ENCODE data around the gene TPD52L2.
"Not testable (repeated sequence)": the region's sequence is repeated elsewhere in the genome, so short reads cannot be mapped to it uniquely, and the experiment has no call there.

The TPD52L2 gene

DNA sequence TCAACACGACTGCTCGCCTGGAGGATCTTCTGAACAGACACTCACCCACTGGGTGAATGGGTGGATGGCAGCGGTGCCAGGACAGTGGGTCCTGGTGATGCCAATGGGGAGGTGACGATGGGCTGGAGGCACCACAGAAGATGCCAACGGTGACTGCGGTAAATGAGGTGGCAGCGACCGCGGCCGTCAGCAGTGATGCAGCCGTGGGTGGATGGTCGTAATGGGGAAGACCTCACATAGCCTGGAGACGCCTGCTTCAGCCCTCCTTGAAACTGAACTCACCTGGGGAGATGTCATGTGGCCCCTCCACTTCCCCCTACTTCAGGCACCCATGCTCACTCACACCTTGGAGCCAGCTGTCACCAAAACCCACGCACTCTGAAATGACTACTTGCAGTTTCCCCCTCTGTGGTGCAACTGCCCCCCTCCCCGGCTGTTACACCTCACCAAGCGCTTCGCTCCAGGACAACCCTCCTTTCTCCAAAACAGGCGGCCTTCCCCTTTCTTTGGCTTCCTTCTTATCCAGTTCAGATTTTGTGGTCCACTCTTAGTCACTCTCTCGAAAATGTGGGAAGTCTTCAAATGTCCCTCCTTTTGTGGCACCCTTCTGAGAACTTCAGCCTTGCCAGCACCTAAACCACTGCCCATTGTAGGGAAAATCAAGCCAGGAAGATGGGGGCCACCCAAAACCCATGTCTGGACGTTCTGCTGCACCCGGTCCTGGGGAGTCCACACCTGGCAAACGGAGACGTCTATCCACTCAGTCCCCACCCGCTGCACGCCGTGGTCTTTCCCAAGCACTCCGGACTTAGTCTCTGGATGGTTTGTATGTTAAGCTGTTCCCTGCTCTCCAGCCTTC lies 14.2 kb upstream of the TPD52L2 start:
- H3K4me3 ChIP-seq (ENCODE audit: low read depth, low read length), result no peak overlapping the region
- DNase-seq (ENCODE audit: low read depth), result peak; percentile 50
- TF ChIP-seq MYC (IDR thresholded peaks at IDR 0.05; ENCODE audit: low read depth, low read length) (no peak), POLR2A (IDR thresholded peaks at IDR 0.05; ENCODE audit: extremely low read depth, insufficient read length) (no peak)
- TF ChIP-seq, protein P1, sequence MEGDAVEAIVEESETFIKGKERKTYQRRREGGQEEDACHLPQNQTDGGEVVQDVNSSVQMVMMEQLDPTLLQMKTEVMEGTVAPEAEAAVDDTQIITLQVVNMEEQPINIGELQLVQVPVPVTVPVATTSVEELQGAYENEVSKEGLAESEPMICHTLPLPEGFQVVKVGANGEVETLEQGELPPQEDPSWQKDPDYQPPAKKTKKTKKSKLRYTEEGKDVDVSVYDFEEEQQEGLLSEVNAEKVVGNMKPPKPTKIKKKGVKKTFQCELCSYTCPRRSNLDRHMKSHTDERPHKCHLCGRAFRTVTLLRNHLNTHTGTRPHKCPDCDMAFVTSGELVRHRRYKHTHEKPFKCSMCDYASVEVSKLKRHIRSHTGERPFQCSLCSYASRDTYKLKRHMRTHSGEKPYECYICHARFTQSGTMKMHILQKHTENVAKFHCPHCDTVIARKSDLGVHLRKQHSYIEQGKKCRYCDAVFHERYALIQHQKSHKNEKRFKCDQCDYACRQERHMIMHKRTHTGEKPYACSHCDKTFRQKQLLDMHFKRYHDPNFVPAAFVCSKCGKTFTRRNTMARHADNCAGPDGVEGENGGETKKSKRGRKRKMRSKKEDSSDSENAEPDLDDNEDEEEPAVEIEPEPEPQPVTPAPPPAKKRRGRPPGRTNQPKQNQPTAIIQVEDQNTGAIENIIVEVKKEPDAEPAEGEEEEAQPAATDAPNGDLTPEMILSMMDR (IDR thresholded peaks at IDR 0.05; ENCODE audit: low read depth, low read length), result no peak
- TF ChIP-seq, protein P2, sequence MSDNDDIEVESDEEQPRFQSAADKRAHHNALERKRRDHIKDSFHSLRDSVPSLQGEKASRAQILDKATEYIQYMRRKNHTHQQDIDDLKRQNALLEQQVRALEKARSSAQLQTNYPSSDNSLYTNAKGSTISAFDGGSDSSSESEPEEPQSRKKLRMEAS (IDR thresholded peaks at IDR 0.05; ENCODE audit: low read depth, low read length), result no peak

DNA sequence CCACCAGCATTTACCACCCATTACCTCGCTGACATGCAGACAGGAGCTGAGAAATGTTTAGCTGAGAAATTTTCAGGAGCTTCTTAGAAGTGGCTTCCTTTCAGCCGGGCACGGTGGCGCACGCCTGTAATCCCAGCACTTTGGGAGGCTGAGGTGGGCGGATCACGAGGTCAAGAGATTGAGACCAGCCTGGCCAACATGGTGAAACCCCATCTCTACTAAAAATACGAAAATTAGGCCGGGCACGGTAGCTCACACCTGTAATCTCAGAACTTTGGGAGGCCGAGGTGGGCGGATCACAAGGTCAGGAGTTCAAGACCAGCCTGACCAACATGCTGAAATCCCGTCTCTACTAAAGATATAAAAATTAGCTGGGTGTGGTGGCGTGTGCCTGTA lies 13.5 kb upstream of the TPD52L2 start:
- H3K4me3 ChIP-seq (ENCODE audit: low read depth, low read length); DNase-seq (ENCODE audit: low read depth): not testable (repeated sequence)

DNA sequence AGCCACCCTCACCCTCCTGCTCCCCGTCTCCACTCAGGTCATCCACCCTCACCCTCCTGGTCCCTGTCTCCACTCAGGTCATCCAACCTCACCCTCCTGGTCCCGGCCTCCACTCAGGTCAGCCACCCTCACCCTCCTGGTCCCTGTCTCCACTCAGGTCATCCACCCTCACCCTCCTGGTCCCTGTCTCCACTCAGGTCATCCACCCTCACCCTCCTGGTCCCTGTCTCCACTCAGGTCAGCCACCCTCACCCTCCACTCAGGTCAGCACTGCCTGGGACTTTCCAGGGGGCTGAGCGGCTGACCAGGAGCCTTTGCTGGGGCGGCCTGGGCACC lies 11.4 kb upstream of the TPD52L2 start:
- H3K4me3 ChIP-seq (ENCODE audit: low read depth, low read length); DNase-seq (ENCODE audit: low read depth): not testable (repeated sequence)

DNA sequence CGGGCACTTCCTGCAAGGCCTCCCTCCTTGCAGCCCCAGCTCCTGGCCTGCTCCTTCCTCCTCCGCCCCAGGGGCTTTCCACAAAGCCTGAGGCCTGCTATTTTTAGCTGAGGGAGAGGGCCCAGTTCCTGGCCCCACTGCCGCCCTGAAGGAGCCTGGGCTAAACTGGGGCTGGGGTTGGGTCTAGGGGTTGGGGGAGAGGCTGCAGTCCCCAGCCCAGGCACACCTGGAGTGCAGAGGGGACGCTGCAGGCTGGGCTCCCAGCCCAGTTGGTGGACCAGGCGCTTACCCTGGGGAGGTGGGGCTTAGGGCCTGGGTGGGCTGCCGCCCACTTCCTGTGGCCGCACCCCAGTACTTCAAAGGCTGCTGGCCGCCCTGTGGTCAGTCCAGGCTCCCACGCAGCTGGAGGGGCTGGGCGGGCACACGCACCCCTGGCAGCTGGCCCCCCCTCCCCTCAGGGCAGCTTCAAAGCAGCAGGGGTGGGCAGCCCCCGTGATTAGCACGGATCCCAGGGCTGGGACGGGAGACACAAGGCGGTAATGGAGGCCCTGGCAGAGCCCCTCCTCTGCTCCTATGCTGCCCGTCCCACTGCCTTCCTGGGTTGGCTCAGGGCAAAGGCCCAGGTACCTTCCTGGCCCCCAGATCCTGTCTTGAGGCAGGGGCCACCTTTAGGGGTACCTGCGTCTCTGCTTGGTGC lies 10.9 kb upstream of the TPD52L2 start:
- peak; percentile 67 for DNase-seq (ENCODE audit: low read depth)
- no peak overlapping the region for H3K4me3 ChIP-seq (ENCODE audit: low read depth, low read length)
- TF ChIP-seq, protein P1 (IDR thresholded peaks at IDR 0.05; ENCODE audit: low read depth, low read length), result no peak
- TF ChIP-seq, protein P2 (IDR thresholded peaks at IDR 0.05; ENCODE audit: low read depth, low read length), result no peak
- peak; percentile 19 for TF ChIP-seq POLR2A (IDR thresholded peaks at IDR 0.05; ENCODE audit: extremely low read depth, insufficient read length)
- TF ChIP-seq MYC (IDR thresholded peaks at IDR 0.05; ENCODE audit: low read depth, low read length), result no peak

DNA sequence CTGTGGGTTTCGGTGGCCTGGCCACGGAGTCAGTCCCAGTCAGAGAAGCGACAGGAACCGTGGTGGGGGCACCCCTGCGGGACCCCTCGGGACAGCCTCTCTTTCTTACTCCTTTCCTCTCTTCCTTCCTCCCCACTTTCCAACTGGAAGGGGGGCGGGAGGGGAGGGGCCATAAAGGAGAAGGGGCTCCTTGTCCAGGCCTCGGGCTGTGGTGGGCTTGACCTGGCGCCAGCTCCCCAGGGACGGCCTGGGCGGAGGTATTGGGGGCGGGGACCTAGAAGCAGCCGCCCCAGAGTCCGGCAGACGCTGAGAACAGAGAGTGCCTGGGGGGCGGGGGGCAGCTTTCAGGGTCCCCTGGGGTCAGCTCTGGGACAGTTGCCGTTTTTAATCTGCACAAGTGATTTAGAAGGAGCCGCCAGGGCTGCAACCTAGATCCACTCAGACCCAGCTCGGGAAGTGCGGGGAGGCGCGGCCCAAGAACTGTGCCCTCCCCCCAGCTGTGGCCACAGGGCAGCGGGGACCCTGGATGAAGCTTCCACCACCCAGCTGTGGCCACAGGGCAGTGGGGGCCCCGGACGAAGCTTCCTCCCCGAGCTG lies 10.2 kb upstream of the TPD52L2 start:
- no peak overlapping the region for H3K4me3 ChIP-seq (ENCODE audit: low read depth, low read length)
- peak; percentile 18 for DNase-seq (ENCODE audit: low read depth)
- TF ChIP-seq MYC (IDR thresholded peaks at IDR 0.05; ENCODE audit: low read depth, low read length) (no peak), POLR2A (IDR thresholded peaks at IDR 0.05; ENCODE audit: extremely low read depth, insufficient read length) (no peak)
- TF ChIP-seq, protein P1 (IDR thresholded peaks at IDR 0.05; ENCODE audit: low read depth, low read length), result no peak
- TF ChIP-seq, protein P2 (IDR thresholded peaks at IDR 0.05; ENCODE audit: low read depth, low read length), result no peak

DNA sequence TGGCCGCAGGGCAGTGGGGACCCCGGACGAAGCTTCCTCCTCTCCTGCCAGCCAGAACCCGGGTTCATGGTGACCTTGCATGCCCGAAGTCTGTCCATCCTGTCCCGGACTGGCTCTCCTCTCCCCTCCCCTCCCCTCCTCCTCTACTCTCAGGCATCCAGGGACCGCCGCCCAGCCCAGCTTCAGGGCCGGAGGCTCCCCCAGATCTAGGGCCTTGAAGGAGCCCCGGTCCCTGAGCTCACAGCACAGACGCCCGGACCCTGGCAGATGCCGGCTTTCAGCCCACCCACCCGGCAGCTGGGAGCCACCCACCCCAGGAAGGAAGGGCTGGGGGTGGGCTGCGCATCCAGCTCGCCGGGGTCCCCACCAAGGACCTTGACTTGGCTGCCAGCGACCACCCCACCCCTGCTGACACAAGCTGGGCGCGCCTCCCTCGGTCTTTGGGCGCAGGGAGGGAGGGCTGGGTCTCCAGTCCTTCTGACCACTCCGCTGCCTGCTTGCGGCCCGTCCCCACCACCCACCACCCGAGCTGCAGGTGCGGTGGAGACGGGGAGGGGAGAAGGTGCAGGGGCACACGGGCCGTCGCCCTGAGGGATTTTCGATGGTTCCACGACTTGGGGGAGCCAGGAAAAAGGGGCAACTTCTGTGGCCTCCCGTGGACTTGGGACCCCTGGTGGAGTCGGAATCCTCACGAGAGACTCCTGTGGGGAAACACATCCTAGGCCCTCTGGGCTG lies 9.5 kb upstream of the TPD52L2 start:
- TF ChIP-seq, protein P2 (IDR thresholded peaks at IDR 0.05; ENCODE audit: low read depth, low read length), result no peak
- TF ChIP-seq, protein P1 (IDR thresholded peaks at IDR 0.05; ENCODE audit: low read depth, low read length), result no peak
- no peak for TF ChIP-seq MYC (IDR thresholded peaks at IDR 0.05; ENCODE audit: low read depth, low read length)
- no peak for TF ChIP-seq POLR2A (IDR thresholded peaks at IDR 0.05; ENCODE audit: extremely low read depth, insufficient read length)
- DNase-seq (ENCODE audit: low read depth), result no peak
- no peak overlapping the region for H3K4me3 ChIP-seq (ENCODE audit: low read depth, low read length)
